ENCODE measurements around the gene SMURF2. TPM values are rescaled to one million over a fixed set of nuclear protein-coding genes. Genes with fewer than 3 reads are reported as not detected.

SMURF2 gene
- total and polyA plus RNA-seq, 10 donors: 5.4 to 35.7 (median 25.0) TPM

DNA sequence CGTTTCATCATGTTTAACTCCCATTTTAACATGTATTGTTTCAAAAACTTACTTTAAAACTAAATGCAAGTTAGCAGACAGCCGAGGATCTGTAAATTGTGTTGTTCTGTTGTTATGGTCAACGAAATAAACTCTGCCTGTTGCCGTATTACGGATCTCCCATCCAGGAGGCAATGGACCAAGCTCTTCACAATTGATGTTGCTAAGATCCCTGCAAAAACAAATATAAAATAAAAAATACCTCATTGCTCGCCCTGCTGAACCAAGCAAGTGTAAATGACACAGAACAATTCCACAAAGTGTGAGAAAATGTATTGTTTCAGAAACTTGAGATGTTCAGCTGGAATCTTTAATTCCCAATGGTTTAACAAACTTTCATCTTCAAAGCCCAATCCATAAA lies 90.4 kb downstream of the SMURF2 start:
- H3K4me3 ChIP-seq: no peak overlapping the region
- H3K4me1 ChIP-seq: peaks cover 0 to 14% (median 5%) of the 10 kb centered on the region in 6 donors
- no peak for DNase-seq
- H3K27me3 ChIP-seq (replicated peaks in 1 of 7): no peaks in the 10 kb centered on the region
- H3K27ac ChIP-seq: peak overlapping the region in 2 of 8 donors; percentile 36 to 61
- intact Hi-C loops (cut with DNase I; ENCODE audit: low total_unique reads): no loop called here
- peaks cover 0 to 70% (median 40%) of the 10 kb centered on the region in 6 donors for H3K36me3 ChIP-seq
- 93 to 97% (median 96%) methylated on average over 6 of the region's 6 CpGs for WGBS, 5 donors
- TF ChIP-seq POLR2A (IDR thresholded peaks at IDR 0.05): no peak
- no peak for TF ChIP-seq POLR2AphosphoS5 (IDR thresholded peaks at IDR 0.05)
- TF ChIP-seq, protein P1, sequence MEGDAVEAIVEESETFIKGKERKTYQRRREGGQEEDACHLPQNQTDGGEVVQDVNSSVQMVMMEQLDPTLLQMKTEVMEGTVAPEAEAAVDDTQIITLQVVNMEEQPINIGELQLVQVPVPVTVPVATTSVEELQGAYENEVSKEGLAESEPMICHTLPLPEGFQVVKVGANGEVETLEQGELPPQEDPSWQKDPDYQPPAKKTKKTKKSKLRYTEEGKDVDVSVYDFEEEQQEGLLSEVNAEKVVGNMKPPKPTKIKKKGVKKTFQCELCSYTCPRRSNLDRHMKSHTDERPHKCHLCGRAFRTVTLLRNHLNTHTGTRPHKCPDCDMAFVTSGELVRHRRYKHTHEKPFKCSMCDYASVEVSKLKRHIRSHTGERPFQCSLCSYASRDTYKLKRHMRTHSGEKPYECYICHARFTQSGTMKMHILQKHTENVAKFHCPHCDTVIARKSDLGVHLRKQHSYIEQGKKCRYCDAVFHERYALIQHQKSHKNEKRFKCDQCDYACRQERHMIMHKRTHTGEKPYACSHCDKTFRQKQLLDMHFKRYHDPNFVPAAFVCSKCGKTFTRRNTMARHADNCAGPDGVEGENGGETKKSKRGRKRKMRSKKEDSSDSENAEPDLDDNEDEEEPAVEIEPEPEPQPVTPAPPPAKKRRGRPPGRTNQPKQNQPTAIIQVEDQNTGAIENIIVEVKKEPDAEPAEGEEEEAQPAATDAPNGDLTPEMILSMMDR (IDR thresholded peaks at IDR 0.05 in 8 of 11, conservative IDR thresholded peaks at IDR 0.05 in 3 of 11): no peak
- H3K9me3 ChIP-seq: no peaks in the 10 kb centered on the region

GRCh38 chr17:64565563-64565962 lies 96.5 kb downstream of the SMURF2 start:
- no peak overlapping the region for H3K4me3 ChIP-seq
- peaks cover 0 to 11% (median 0%) of the 10 kb centered on the region in 6 donors for H3K4me1 ChIP-seq
- H3K27me3 ChIP-seq (replicated peaks in 1 of 7): no peaks in the 10 kb centered on the region
- TF ChIP-seq, protein P1 (IDR thresholded peaks at IDR 0.05 in 8 of 11, conservative IDR thresholded peaks at IDR 0.05 in 3 of 11): no peak
- TF ChIP-seq POLR2A (IDR thresholded peaks at IDR 0.05): no peak
- no peak for TF ChIP-seq POLR2AphosphoS5 (IDR thresholded peaks at IDR 0.05)
- intact Hi-C loops (cut with DNase I; ENCODE audit: low total_unique reads): no loop called here
- no peak overlapping the region for H3K27ac ChIP-seq
- H3K9me3 ChIP-seq: no peaks in the 10 kb centered on the region
- no peak for DNase-seq
- peaks cover 0 to 81% (median 46%) of the 10 kb centered on the region in 6 donors for H3K36me3 ChIP-seq

DNA sequence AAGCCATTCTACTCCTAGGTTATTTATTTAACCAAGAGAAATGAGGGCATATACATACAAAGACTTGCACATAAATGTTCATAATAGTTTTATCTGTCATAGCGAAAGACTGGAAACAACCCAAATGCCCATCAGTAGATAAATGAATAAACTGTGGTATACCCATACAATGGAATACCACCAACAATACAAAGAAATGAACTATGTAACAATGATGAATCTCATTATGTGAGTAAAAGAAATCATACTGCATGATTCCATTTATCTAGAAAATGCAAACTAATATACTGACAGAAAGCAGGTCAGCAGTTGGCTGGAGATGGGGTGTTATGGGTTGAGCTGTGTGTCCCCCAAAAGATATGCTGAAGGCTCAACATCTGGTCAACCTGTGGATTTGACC lies 98.0 kb downstream of the SMURF2 start:
- DNase-seq: no peak
- no peak overlapping the region for H3K27ac ChIP-seq
- H3K9me3 ChIP-seq: no peaks in the 10 kb centered on the region
- intact Hi-C loops (cut with DNase I; ENCODE audit: low total_unique reads): no loop called here
- H3K4me3 ChIP-seq: no peak overlapping the region
- no peaks in the 10 kb centered on the region for H3K27me3 ChIP-seq (replicated peaks in 1 of 7)
- peaks cover 0 to 11% (median 0%) of the 10 kb centered on the region in 6 donors for H3K4me1 ChIP-seq
- TF ChIP-seq POLR2AphosphoS5 (IDR thresholded peaks at IDR 0.05) (no peak), POLR2A (IDR thresholded peaks at IDR 0.05) (no peak)
- TF ChIP-seq, protein P1 (IDR thresholded peaks at IDR 0.05 in 8 of 11, conservative IDR thresholded peaks at IDR 0.05 in 3 of 11): no peak
- WGBS, 5 donors: 92 to 100% (median 95%) methylated on average over 1 of the region's 1 CpG
- H3K36me3 ChIP-seq: peaks cover 0 to 81% (median 48%) of the 10 kb centered on the region in 6 donors

DNA sequence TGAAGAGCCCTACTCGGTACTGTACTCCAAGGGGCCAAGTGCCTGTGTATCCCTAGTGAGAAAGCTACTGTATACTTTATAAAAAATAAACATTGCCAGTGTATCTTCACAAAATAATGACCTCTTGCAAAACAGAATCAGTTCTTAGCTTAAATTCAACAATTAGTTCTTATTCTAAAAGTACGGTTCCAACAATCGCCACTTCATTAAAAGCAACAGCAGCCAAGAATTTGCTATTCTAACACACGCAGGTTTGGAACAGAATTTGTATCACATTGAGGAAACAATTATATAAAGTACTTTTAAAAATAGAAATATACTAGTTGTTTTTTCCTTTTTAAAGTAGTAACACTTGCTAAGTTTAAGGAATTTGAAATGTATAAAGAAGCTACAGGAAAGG lies 106.8 kb downstream of the SMURF2 start:
- no peaks in the 10 kb centered on the region for H3K27me3 ChIP-seq (replicated peaks in 1 of 7)
- no peak overlapping the region for H3K27ac ChIP-seq
- 80 to 91% (median 87%) methylated on average over 4 of the region's 4 CpGs for WGBS, 5 donors
- no peak for DNase-seq
- H3K9me3 ChIP-seq: no peaks in the 10 kb centered on the region
- no peak overlapping the region for H3K4me3 ChIP-seq
- intact Hi-C loops (cut with DNase I; ENCODE audit: low total_unique reads): no loop called here
- TF ChIP-seq, protein P1 (IDR thresholded peaks at IDR 0.05 in 8 of 11, conservative IDR thresholded peaks at IDR 0.05 in 3 of 11): no peak
- TF ChIP-seq POLR2AphosphoS5 (IDR thresholded peaks at IDR 0.05) (no peak), POLR2A (IDR thresholded peaks at IDR 0.05) (no peak)
- H3K4me1 ChIP-seq: no peaks in the 10 kb centered on the region
- H3K36me3 ChIP-seq: peaks cover 0 to 100% (median 46%) of the 10 kb centered on the region in 6 donors

Measured in spleen (tissue), 11 donors.